ENCODE data around the gene SLC22A15.
A peak's percentile ranks its signal among the peaks of the same experiment; 100 is the strongest.
"Not testable (repeated sequence)": the region's sequence is repeated elsewhere in the genome, so short reads cannot be mapped to it uniquely, and the experiment has no call there.

Gene SLC22A15

GRCh38 chr1:116024626-116025025 is 48.3 kb downstream of the SLC22A15 start:
- Mint-ChIP-seq H3K4me1 (ENCODE audit: low read depth in 2 of 2) (peaks cover 0 to 2% of the 10 kb centered on the region in 2 donors), H3K36me3 (ENCODE audit: insufficient read depth) (peaks cover 2% of the 10 kb centered on the region), H3K4me3 (no peak overlapping the region), H3K9me3 (no peaks in the 10 kb centered on the region), H3K27me3 (no peaks in the 10 kb centered on the region), H3K27ac (no peak overlapping the region)
- no peak for ATAC-seq (replicated peaks)
- DNase-seq: no peak

- H3K9me3 Mint-ChIP-seq: no peaks in the 10 kb centered on the region
- no peak overlapping the region for H3K27ac Mint-ChIP-seq
- DNase-seq (no peak), ATAC-seq (replicated peaks) (no peak)
- no peak overlapping the region for H3K4me3 Mint-ChIP-seq
- H3K4me1 Mint-ChIP-seq (ENCODE audit: low read depth in 2 of 2): no peaks in the 10 kb centered on the region
- H3K36me3 Mint-ChIP-seq (ENCODE audit: insufficient read depth): peaks cover 2% of the 10 kb centered on the region
- no peaks in the 10 kb centered on the region for H3K27me3 Mint-ChIP-seq
Observed at GRCh38 chr1:116026631-116027030, 50.3 kb downstream of the SLC22A15 start.

- no peaks in the 10 kb centered on the region for H3K4me1 Mint-ChIP-seq (ENCODE audit: low read depth in 2 of 2)
- no peaks in the 10 kb centered on the region for H3K9me3 Mint-ChIP-seq
- no peak overlapping the region for H3K27ac Mint-ChIP-seq
- no peak for ATAC-seq (replicated peaks)
- H3K36me3 Mint-ChIP-seq (ENCODE audit: insufficient read depth): peaks cover 7% of the 10 kb centered on the region
- no peak overlapping the region for H3K4me3 Mint-ChIP-seq
- H3K27me3 Mint-ChIP-seq: no peaks in the 10 kb centered on the region
- DNase-seq: no peak
Observed at GRCh38 chr1:116031302-116031835, 55.1 kb downstream of the SLC22A15 start.

GRCh38 chr1:116033322-116033721 is 57.0 kb downstream of the SLC22A15 start:
- H3K4me3 Mint-ChIP-seq: no peak overlapping the region
- DNase-seq (no peak), ATAC-seq (replicated peaks) (no peak)
- H3K27me3 Mint-ChIP-seq: peaks cover 0 to 5% of the 10 kb centered on the region in 2 donors
- H3K9me3 Mint-ChIP-seq: no peaks in the 10 kb centered on the region
- H3K27ac Mint-ChIP-seq: no peak overlapping the region
- no peaks in the 10 kb centered on the region for H3K4me1 Mint-ChIP-seq (ENCODE audit: low read depth in 2 of 2)
- H3K36me3 Mint-ChIP-seq (ENCODE audit: insufficient read depth): peaks cover 5% of the 10 kb centered on the region

DNA sequence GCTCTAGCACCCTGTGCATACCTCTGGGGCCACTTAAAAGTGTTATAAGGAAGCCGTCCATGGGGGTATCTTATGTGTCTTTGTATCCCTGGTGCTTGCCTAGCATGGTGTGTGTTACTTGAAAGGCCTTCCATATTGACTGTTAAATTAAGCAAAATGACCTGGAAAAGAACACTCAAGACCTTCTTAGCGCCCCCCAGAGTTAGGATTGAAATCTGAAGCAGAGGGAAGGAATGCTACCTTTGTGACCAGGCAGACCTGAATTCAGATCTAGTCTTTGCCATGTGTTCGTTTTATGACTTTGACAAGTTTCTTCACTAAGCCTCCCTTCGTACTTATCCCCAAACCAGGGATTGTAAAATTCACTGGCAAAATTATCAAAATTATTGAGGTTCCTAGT is 59.9 kb downstream of the SLC22A15 start:
- H3K27ac Mint-ChIP-seq: no peak overlapping the region

GRCh38 chr1:116038679-116039078 is 62.4 kb downstream of the SLC22A15 start:
- H3K4me1 Mint-ChIP-seq (ENCODE audit: low read depth in 2 of 2): no peaks in the 10 kb centered on the region
- H3K36me3 Mint-ChIP-seq (ENCODE audit: insufficient read depth): peaks cover 5% of the 10 kb centered on the region
- H3K4me3 Mint-ChIP-seq: no peak overlapping the region
- H3K27ac Mint-ChIP-seq: no peak overlapping the region
- no peak for ATAC-seq (replicated peaks)
- DNase-seq: no peak
- H3K9me3 Mint-ChIP-seq: no peaks in the 10 kb centered on the region
- H3K27me3 Mint-ChIP-seq: peaks cover 0 to 12% of the 10 kb centered on the region in 2 donors

More for the DNA sequence above, 59.9 kb downstream of the SLC22A15 start:
- Mint-ChIP-seq H3K27me3 (peaks cover 0 to 12% of the 10 kb centered on the region in 2 donors), H3K9me3 (no peaks in the 10 kb centered on the region), H3K4me3 (no peak overlapping the region), H3K4me1 (ENCODE audit: low read depth in 2 of 2) (no peaks in the 10 kb centered on the region), H3K36me3 (ENCODE audit: insufficient read depth) (peaks cover 5% of the 10 kb centered on the region)
- DNase-seq (no peak), ATAC-seq (replicated peaks) (no peak)

- Mint-ChIP-seq H3K27me3 (peaks cover 14 to 21% of the 10 kb centered on the region in 2 donors), H3K4me1 (ENCODE audit: low read depth in 2 of 2) (no peaks in the 10 kb centered on the region), H3K27ac (no peak overlapping the region), H3K36me3 (ENCODE audit: insufficient read depth) (peaks cover 2% of the 10 kb centered on the region), H3K4me3 (no peak overlapping the region), H3K9me3 (no peaks in the 10 kb centered on the region)
- ATAC-seq (replicated peaks): no peak
- no peak for DNase-seq
Observed at GRCh38 chr1:116044071-116044470, 67.8 kb downstream of the SLC22A15 start.

- DNase-seq; ATAC-seq (replicated peaks); H3K4me1 Mint-ChIP-seq (ENCODE audit: low read depth in 2 of 2); H3K36me3 Mint-ChIP-seq (ENCODE audit: insufficient read depth); H3K27ac Mint-ChIP-seq; H3K9me3 Mint-ChIP-seq; H3K4me3 Mint-ChIP-seq: not testable (repeated sequence)
- H3K27me3 Mint-ChIP-seq: peaks cover 14 to 21% of the 10 kb centered on the region in 2 donors
Observed at GRCh38 chr1:116046933-116047332, 70.6 kb downstream of the SLC22A15 start.

DNA sequence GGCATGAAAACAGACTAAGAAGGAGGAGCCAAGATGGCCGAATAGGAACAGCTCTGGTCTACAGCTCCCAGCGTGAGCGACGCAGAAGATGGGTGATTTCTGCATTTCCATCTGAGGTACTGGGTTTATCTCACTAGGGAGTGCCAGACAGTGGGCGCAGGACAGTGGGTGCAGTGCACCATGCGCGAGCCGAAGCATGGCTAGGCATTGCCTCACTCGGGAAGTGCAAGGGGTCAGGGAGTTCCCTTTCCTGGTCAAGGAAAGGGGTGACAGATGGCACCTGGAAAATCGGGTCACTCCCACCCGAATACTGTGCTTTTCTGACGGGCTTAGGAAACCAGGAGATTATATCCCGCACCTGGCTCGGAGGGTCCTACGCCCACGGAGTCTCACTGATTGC is 75.6 kb downstream of the SLC22A15 start:
- H3K4me1 Mint-ChIP-seq (ENCODE audit: low read depth in 2 of 2); H3K36me3 Mint-ChIP-seq (ENCODE audit: insufficient read depth); ATAC-seq (replicated peaks); DNase-seq; H3K4me3 Mint-ChIP-seq; H3K27ac Mint-ChIP-seq: not testable (repeated sequence)
- peaks cover 2 to 17% of the 10 kb centered on the region in 2 donors for H3K9me3 Mint-ChIP-seq
- H3K27me3 Mint-ChIP-seq: peaks cover 14% of the 10 kb centered on the region in 2 donors

GRCh38 chr1:116062201-116062600 is 85.9 kb downstream of the SLC22A15 start:
- ATAC-seq (replicated peaks): no peak
- no peak overlapping the region for H3K27ac Mint-ChIP-seq
- no peaks in the 10 kb centered on the region for H3K4me1 Mint-ChIP-seq (ENCODE audit: low read depth in 2 of 2)
- H3K36me3 Mint-ChIP-seq (ENCODE audit: insufficient read depth): peaks cover 4% of the 10 kb centered on the region
- peaks cover 0 to 8% of the 10 kb centered on the region in 2 donors for H3K9me3 Mint-ChIP-seq
- no peak for DNase-seq
- H3K4me3 Mint-ChIP-seq: no peak overlapping the region
- peaks cover 0 to 7% of the 10 kb centered on the region in 2 donors for H3K27me3 Mint-ChIP-seq

DNA sequence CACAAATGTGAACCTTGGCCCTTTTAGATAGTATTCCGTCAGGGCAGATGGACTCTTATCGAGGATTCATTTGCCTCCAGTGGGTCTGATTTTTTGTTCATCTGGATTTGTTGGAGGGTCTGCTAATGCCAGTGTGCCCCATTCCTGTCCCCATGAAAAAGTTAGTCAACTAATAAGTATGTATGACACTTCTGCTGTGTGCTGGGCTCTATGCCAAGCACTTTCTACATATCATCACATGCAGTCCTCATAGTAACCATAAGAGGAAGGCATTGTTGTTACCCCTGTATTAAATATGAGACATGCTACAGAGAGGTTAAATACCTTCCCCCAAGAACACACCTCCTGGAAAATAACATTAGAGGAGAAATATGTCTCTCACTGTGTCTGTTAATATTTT is 88.3 kb downstream of the SLC22A15 start:
- ATAC-seq (replicated peaks) (no peak), DNase-seq (no peak)
- peaks cover 4% of the 10 kb centered on the region for H3K36me3 Mint-ChIP-seq (ENCODE audit: insufficient read depth)
- H3K4me1 Mint-ChIP-seq (ENCODE audit: low read depth in 2 of 2): no peaks in the 10 kb centered on the region
- no peak overlapping the region for H3K4me3 Mint-ChIP-seq
- H3K27ac Mint-ChIP-seq: peak overlapping the region in 1 of 2 donors; percentile 46
- H3K27me3 Mint-ChIP-seq: peaks cover 0 to 7% of the 10 kb centered on the region in 2 donors
- H3K9me3 Mint-ChIP-seq: no peaks in the 10 kb centered on the region

DNA sequence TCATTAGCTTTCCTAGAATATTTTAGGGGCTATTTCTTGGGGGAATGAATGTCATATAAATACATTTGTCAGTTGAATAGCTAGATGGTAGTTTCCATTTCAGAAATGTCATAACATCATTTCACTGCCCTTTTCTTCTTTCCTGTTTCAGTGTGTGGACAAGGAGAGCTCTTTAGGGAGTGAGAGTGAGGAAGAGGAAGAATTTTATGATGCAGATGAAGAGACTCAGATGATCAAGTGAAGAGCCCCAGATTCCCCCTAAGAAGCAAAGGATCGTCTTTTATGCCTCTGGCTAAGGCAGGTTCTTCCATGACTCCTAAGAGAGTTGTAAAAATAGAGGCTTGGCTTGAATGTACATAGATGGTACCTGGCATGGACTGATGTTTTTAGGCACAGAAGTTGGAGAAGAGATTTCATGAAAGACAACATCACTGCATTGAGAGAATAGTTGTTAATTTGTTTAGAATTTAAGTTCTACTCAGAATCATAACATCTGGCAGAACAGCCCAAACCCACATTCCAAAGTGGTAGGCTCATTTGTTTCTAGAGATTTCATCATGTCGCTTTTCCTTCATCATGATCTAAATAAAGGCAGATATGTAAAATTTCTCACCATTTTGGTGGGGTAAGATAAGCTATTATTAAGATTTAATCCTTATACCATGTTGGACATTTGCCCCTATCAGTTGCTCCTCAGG is 90.7 kb downstream of the SLC22A15 start:
- Mint-ChIP-seq H3K27ac (no peak overlapping the region), H3K9me3 (no peaks in the 10 kb centered on the region), H3K4me3 (no peak overlapping the region), H3K27me3 (peaks cover 0 to 7% of the 10 kb centered on the region in 2 donors), H3K36me3 (ENCODE audit: insufficient read depth) (peaks cover 4% of the 10 kb centered on the region), H3K4me1 (ENCODE audit: low read depth in 2 of 2) (no peaks in the 10 kb centered on the region)
- ATAC-seq (replicated peaks) (no peak), DNase-seq (no peak)

DNA sequence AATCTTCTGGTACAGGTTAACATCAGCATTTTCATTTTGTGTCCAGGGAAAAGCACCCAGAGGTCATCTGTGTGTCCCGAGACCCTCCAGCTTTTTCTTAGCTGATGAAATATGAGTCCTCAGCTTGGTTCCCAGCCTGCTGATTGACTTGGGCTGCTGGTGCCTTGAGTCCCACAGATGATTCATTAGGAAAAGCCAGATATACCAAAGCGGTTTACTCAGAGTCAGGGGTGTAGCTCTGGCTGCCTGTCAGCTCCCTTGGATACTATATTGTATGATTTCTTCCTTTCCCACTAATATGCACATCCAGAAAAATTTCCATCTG is 91.2 kb downstream of the SLC22A15 start:
- DNase-seq (no peak), ATAC-seq (replicated peaks) (no peak)
- peaks cover 4% of the 10 kb centered on the region for H3K36me3 Mint-ChIP-seq (ENCODE audit: insufficient read depth)
- no peaks in the 10 kb centered on the region for H3K9me3 Mint-ChIP-seq
- no peaks in the 10 kb centered on the region for H3K4me1 Mint-ChIP-seq (ENCODE audit: low read depth in 2 of 2)
- no peak overlapping the region for H3K4me3 Mint-ChIP-seq
- no peak overlapping the region for H3K27ac Mint-ChIP-seq
- peaks cover 0 to 7% of the 10 kb centered on the region in 2 donors for H3K27me3 Mint-ChIP-seq

DNA sequence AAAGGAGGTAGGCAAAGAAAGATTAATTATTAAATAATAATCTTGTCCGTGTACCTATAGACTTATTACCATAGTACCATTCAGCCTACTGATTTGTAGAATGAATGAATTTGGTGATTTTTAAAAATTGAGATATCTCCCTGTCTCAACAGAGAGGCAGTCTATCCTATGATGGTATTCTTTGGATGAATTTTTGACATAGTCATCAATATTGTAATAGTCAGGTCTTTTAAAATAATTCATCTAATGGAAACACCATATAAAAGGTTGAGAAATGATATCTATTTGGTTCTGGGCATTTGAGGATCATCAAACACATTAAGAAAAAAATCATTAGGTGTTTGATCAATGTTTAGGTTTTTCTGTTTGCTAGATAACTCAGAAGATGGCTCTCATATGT is 99.3 kb downstream of the SLC22A15 start:
- no peaks in the 10 kb centered on the region for H3K4me1 Mint-ChIP-seq (ENCODE audit: low read depth in 2 of 2)
- ATAC-seq (replicated peaks): no peak
- no peaks in the 10 kb centered on the region for H3K9me3 Mint-ChIP-seq
- no peaks in the 10 kb centered on the region for H3K36me3 Mint-ChIP-seq (ENCODE audit: insufficient read depth)
- DNase-seq: no peak
- H3K27me3 Mint-ChIP-seq: peaks cover 0 to 13% of the 10 kb centered on the region in 2 donors
- no peak overlapping the region for H3K4me3 Mint-ChIP-seq
- no peak overlapping the region for H3K27ac Mint-ChIP-seq
